HG03520 (cell line): ENCODE data around the gene PTGES.

ENCODE experiments used
- ATAC-seq: cut with Tn5 transposase; IDR thresholded peaks from one replicate; pipeline ENCODE4 v1.9.1; 2021; ENCODE audit warnings: mild to moderate bottlenecking, moderate library complexity; ENCODE audit not compliant: unreplicated experiment

PTGES gene

GRCh38 chr9:129748249-129748648, 4.6 kb downstream of the PTGES start:
- no peak for ATAC-seq

- ATAC-seq = no peak
These were observed 6.6 kb downstream of the PTGES start for GRCh38 chr9:129746092-129746777.

GRCh38 chr9:129745200-129745599, 7.6 kb downstream of the PTGES start:
- no peak for ATAC-seq

GRCh38 chr9:129740666-129741464, 12.0 kb downstream of the PTGES start:
- no peak for ATAC-seq

GRCh38 chr9:129740174-129740573, 12.7 kb downstream of the PTGES start:
- no peak for ATAC-seq

- ATAC-seq = no peak
These were observed 13.4 kb downstream of the PTGES start for GRCh38 chr9:129739432-129739831.

- ATAC-seq = no peak
These were observed 15.2 kb downstream of the PTGES start for GRCh38 chr9:129737479-129738274.

GRCh38 chr9:129736334-129736733, 16.5 kb downstream of the PTGES start:
- ATAC-seq = no peak

- no peak for ATAC-seq
These were observed 17.3 kb downstream of the PTGES start for GRCh38 chr9:129735546-129735945.

GRCh38 chr9:129733632-129733953, 19.2 kb downstream of the PTGES start:
- no peak for ATAC-seq

- no peak for ATAC-seq
These were observed 19.8 kb downstream of the PTGES start for GRCh38 chr9:129732946-129733631.

GRCh38 chr9:129732100-129732499, 20.7 kb downstream of the PTGES start:
- ATAC-seq = no peak

GRCh38 chr9:129731477-129732085, 21.3 kb downstream of the PTGES start:
- no peak for ATAC-seq

GRCh38 chr9:129728744-129729143, 24.1 kb downstream of the PTGES start:
- ATAC-seq = no peak

GRCh38 chr9:129726322-129727160, 26.3 kb downstream of the PTGES start:
- ATAC-seq = no peak

- no peak for ATAC-seq
These were observed 27.0 kb downstream of the PTGES start for GRCh38 chr9:129725795-129726251.

- no peak for ATAC-seq
These were observed 28.2 kb downstream of the PTGES start for GRCh38 chr9:129724456-129725190.

GRCh38 chr9:129722913-129723312, 29.9 kb downstream of the PTGES start:
- ATAC-seq = no peak
